OCI-LY7 (cell line): ENCODE data around the gene DENND1A.

ENCODE experiments used
- EZH2phosphoT487 ChIP-seq: fragments of 200-600 bp; sonication (generic); IDR thresholded peaks from 2 replicates; pipeline ENCODE4 v1.6.1; 2018; ENCODE audit warnings: low read depth, borderline replicate concordance, mild to moderate bottlenecking, mixed run types, antibody characterized with exemption, low read length, moderate library complexity, mixed read lengths
- TF ChIP-seq, protein P1 (sequence below): fragments of 200-600 bp; sonication (generic); conservative IDR thresholded peaks from 2 replicates; pipeline ENCODE4 v1.5.1; 2014; ENCODE audit warnings: mild to moderate bottlenecking, antibody characterized with exemption, low read length, moderate library complexity, mixed read lengths

- TF ChIP-seq, protein P1, sequence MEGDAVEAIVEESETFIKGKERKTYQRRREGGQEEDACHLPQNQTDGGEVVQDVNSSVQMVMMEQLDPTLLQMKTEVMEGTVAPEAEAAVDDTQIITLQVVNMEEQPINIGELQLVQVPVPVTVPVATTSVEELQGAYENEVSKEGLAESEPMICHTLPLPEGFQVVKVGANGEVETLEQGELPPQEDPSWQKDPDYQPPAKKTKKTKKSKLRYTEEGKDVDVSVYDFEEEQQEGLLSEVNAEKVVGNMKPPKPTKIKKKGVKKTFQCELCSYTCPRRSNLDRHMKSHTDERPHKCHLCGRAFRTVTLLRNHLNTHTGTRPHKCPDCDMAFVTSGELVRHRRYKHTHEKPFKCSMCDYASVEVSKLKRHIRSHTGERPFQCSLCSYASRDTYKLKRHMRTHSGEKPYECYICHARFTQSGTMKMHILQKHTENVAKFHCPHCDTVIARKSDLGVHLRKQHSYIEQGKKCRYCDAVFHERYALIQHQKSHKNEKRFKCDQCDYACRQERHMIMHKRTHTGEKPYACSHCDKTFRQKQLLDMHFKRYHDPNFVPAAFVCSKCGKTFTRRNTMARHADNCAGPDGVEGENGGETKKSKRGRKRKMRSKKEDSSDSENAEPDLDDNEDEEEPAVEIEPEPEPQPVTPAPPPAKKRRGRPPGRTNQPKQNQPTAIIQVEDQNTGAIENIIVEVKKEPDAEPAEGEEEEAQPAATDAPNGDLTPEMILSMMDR = no peak
- no peak for TF ChIP-seq EZH2phosphoT487
Observed at GRCh38 chr9:123682746-123683145, 247.2 kb downstream of the DENND1A start.
